GM06990 (cell line): Measurements from ENCODE around the gene SLC4A1AP.

ENCODE experiments used
- DNase-seq: peaks from one replicate; pipeline ENCODE4 v3.0.0-alpha.2; 2011; ENCODE audit not compliant: insufficient read length; ENCODE audit errors: extremely low read depth
- H3K27me3 ChIP-seq: replicated peaks from 2 replicates; pipeline ENCODE4 v1.6.0; 2011; ENCODE audit warnings: low read length; ENCODE audit not compliant: control insufficient read depth, insufficient read depth
- H3K36me3 ChIP-seq: 2 replicates; pipeline ENCODE4 v1.5.1; 2011; ENCODE audit warnings: low read length; ENCODE audit not compliant: control insufficient read depth, insufficient read depth
- H3K4me3 ChIP-seq: replicated peaks from 2 replicates; pipeline ENCODE4 v1.5.1; 2011; ENCODE audit warnings: low read depth, mild to moderate bottlenecking, control low read depth, low read length
- TF ChIP-seq, protein P1 (sequence below): IDR thresholded peaks from 2 replicates; pipeline ENCODE4 v1.5.1; 2011; ENCODE audit warnings: low read length, control low read depth, mild to moderate bottlenecking, inconsistent platforms; ENCODE audit not compliant: insufficient read depth, poor library complexity, severe bottlenecking

SLC4A1AP gene

DNA sequence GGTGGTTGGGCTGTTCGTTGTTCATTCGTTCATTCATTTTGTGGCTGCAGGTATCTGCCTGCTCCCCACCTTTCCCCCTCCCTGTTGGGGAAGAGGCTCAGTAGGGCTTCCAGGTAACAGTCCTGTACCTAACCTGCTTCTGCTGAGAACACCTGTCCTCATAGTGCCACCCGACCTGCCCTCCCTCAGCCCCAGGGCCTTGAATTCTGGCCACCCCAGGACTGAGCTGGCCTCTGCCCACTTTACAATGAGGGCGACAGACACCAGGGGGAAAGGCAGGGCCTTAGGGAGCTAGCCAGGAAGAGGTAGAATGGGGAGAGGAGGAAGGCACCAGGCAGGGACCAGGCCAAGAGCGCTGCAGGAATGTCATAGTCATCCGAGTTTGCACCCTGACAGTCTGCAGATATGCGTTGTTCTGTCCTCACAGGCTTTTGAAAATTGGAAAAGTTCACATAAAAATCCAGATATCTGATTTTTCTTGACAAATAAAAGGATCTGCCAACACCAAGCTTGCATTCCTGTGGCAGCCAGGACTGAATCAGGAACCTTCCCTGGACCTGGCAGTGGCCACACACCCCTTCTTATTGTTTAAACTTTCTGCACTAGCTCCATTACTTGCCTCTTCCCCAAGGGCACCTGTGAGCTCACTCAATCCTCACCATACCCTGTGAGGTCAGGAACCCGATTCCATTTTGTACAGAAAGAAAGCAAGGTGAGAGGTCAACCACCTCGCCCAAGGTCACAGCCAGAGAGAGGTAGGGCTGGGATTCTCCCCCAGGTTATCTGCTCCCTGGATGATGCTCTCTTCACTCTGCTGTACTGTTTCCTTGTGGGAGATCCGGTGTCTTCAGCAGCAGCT, 72.6 kb downstream of the SLC4A1AP start:
- TF ChIP-seq, protein P1, sequence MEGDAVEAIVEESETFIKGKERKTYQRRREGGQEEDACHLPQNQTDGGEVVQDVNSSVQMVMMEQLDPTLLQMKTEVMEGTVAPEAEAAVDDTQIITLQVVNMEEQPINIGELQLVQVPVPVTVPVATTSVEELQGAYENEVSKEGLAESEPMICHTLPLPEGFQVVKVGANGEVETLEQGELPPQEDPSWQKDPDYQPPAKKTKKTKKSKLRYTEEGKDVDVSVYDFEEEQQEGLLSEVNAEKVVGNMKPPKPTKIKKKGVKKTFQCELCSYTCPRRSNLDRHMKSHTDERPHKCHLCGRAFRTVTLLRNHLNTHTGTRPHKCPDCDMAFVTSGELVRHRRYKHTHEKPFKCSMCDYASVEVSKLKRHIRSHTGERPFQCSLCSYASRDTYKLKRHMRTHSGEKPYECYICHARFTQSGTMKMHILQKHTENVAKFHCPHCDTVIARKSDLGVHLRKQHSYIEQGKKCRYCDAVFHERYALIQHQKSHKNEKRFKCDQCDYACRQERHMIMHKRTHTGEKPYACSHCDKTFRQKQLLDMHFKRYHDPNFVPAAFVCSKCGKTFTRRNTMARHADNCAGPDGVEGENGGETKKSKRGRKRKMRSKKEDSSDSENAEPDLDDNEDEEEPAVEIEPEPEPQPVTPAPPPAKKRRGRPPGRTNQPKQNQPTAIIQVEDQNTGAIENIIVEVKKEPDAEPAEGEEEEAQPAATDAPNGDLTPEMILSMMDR: no peak
- Histone ChIP-seq H3K27me3 (peaks cover 2% of the 10 kb centered on the region), H3K36me3 (no peaks in the 10 kb centered on the region), H3K4me3 (no peak overlapping the region)
- no peak for DNase-seq

DNA sequence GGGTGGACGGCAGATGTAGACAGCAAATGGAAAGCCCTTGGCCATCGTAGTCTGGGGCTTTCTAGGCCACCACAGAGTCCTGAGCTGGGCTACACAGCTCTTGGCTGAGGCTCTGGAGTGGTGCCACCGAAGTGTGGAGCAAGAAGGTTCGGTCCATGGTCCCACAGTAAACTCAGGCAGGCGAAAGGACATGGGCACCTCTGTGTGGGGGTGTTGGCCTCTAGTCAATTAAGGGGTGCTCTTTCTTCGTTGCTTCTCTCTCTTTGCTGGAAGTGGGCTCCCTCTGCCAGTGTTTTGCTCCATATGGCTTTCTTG, 73.2 kb downstream of the SLC4A1AP start:
- Histone ChIP-seq H3K36me3 (no peaks in the 10 kb centered on the region), H3K27me3 (peaks cover 2% of the 10 kb centered on the region), H3K4me3 (no peak overlapping the region)
- TF ChIP-seq, protein P1: no peak
- no peak for DNase-seq

DNA sequence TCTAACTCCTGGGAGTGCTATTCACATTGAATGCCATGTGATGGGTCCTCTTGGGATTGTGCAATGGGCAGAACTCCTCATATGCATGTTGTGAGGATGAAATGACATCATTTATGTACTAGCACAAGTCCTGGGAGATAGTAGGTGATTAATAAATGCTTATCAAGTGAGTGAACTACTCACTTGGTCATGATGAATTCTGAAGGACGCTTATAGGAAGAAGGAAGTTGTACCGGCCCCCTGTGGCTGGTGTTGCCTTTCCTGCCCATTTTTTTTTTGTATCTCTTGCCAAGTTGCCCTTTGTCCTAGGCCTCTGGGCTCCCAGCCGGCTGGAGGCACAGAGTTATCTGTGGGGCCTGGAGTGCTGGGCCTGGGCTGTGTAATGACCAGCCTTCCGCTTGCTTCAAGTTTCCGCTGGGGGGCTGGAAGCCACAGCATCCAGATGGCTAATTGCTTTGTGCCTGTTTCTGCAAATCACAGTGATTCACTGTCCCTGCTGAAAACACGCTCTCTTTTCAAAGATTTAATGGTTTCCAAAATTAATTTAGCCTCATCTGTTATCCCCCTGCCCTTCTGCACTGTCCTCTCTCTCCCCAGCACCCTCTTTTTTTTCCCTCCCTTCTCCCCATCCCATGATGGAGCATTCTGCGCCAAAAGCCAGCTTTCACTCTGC, 74.1 kb downstream of the SLC4A1AP start:
- TF ChIP-seq, protein P1: no peak
- Histone ChIP-seq H3K27me3 (peaks cover 2% of the 10 kb centered on the region), H3K36me3 (no peaks in the 10 kb centered on the region), H3K4me3 (no peak overlapping the region)
- no peak for DNase-seq

DNA sequence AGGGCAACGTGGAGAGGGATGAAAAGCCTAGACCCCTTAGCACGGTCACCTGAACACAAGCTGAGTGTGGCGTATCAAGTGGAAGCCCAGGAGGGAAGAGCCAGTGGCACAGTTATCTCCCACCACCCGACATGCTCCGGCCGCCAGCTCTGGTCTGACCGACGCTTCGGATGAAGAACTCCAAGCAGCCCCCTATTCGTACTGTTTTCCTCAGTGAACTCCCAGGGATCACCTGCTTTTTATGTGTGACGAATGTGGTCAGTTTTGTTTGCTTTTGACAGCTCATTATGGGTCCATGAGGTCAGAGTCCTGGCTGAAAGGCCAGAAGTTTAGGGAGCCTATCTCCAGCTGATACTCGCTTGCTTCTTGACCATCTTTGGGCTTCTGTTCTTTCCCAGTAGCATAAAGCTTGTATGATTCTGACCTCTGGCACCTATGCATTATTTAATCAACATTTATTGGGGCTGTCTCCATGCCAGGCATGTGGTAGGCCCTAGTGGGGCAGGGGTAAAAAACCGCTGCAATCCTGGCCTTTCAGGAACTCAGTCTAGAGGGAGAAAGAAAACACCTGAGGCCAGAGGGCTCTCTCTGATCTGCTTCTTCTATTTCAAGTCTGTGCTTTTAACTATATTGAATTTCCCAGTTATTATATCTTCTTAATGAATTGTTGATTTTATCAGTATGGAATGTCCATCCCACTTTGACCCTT, 74.8 kb downstream of the SLC4A1AP start:
- Histone ChIP-seq H3K27me3 (peaks cover 2% of the 10 kb centered on the region), H3K36me3 (no peaks in the 10 kb centered on the region), H3K4me3 (no peak overlapping the region)
- TF ChIP-seq, protein P1: no peak
- no peak for DNase-seq

- TF ChIP-seq, protein P1: no peak
- Histone ChIP-seq H3K27me3 (peaks cover 2% of the 10 kb centered on the region), H3K4me3 (no peak overlapping the region), H3K36me3 (no peaks in the 10 kb centered on the region)
- no peak for DNase-seq
These were observed 75.3 kb downstream of the SLC4A1AP start for GRCh38 chr2:27739058-27739373.
